GM21390 (cell line): ENCODE results near the gene ADGRV1.

ENCODE experiments used
- ATAC-seq: cut with Tn5 transposase; IDR thresholded peaks from one replicate; pipeline ENCODE4 v1.9.1; 2021; ENCODE audit not compliant: unreplicated experiment

Gene ADGRV1

DNA sequence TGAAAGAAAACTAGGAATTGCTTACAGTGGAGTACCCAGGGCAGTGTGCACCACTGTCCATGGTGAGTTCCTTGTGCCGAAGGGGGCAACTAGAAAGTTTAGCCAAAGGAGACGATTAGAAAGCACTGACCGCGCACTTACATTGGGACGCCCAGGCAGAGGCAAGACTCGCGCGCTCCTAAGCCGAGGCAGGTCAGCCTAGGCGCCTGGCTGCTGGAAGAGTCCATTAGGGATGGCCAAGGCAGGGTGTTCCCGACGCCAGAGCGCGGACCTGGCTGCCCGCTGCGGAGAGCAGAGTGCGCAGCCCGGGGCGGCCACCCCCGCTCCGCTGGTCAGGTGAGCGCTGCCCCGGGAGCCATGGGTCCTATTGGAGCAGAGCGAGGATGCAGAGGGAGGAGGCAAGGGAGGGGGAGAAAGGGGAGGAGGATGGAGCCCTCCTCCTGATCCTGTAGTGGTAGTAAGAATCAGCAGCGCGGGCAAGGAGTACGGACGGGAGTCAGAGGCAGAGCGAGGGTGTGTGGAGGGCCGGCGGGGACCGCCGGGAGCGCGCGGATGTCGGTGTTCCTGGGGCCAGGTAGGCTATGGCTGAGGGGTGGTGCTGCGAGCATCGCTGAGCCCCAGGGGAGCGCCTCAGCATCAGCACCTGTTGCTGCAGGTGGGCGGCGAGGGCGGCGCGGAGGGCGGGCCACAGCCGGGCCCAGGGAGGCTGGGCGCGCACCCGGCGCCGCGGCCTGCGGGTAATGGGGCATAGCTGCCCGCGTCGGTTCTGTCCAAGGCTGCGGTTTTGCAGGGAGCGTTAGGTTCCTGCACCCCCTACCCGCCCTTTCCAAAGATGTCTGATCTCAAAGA is at the start of gene ADGRV1:
Gene ADGRV1 (plus strand): TSS at position 454 of the 849 bp plus-strand sequence. CDS start 99 bp downstream, at position 553.
- no peak for ATAC-seq

DNA sequence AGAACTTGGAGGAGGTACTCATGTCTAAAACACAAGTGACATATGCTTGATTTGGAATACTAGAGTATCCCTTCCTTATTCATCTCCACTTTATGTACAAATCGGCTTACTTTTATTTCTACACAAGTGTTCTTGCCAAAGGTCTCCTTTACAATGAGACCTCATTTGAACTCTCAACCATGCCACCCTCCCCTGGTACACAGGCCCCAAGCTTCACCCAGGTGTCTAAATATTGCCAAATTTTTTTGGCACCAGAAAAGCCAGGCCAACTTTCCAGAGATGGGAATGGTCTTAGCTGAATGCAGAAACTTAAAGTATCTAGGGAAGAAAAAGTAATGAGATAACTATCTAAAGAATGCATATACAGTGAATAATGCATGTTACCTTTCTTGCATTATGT is 48.2 kb upstream of the ADGRV1 start:
- ATAC-seq, result no peak

DNA sequence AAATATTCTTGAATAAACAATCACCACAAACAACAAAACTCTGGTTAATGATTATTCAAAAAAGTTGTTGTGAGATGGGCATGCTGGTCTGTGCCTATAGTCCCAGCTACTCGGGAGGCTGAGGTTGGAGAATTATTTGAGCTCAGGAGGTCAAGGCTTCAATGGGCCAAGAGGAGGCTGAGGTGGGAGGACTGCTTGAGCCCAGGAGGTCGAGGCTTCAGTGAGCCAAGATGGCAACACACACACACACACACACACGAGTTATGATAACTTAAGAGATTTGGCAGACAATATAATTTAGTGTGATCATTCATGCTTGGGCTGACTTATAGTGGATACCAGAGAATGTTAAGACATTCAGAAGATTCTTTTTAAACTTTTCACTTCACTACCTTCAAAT is 44.1 kb upstream of the ADGRV1 start:
- no peak for ATAC-seq

GRCh38 chr5:90518661-90519060 is 39.9 kb upstream of the ADGRV1 start:
- no peak for ATAC-seq

DNA sequence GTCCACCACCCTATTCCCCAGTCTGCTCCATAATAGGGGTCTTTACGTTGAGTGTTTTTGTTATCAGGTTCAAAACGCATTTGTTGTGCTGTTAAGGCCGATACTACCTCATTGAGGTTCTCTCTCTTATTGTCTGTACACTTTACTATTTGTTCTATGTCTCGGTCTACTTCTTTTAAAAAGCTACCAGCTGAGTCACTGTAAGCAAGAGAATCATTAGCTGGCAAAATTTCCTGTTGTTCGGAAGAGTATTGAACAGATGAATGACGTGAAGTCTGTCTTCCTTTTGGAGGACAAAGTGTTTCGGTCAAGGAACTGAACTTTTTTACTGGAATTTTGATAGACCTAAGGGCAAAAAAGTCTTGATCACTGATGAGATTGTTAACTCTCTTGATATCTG is 39.5 kb upstream of the ADGRV1 start:
- no peak for ATAC-seq

DNA sequence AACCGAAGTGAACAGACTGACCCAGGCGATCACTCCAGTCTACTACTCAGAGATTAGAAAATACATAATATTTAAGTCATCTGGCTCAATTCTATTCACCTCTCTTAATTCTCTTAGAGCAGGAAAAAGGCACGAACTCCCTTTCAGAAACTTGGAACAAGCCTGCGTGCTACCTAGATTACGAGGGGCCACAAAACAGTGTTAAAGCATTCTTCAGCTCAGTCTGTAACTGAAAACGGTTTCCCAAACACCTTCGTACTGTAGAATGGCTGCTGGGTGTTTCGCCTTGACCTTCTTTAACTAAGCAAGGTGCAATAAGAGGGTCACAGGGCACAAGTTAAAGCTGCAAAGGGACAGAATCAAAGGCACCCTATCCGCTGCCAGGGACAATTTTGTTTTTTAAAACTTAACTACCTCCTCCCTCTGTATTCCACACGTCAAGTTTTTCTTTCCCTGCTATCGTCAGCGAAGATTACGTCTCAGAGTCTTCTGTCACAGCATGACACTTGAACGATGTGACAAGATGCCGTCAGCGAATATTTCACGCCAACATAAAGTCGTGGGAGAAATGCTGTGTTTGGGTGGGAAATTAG is 29.9 kb upstream of the ADGRV1 start:
- ATAC-seq, result no peak

DNA sequence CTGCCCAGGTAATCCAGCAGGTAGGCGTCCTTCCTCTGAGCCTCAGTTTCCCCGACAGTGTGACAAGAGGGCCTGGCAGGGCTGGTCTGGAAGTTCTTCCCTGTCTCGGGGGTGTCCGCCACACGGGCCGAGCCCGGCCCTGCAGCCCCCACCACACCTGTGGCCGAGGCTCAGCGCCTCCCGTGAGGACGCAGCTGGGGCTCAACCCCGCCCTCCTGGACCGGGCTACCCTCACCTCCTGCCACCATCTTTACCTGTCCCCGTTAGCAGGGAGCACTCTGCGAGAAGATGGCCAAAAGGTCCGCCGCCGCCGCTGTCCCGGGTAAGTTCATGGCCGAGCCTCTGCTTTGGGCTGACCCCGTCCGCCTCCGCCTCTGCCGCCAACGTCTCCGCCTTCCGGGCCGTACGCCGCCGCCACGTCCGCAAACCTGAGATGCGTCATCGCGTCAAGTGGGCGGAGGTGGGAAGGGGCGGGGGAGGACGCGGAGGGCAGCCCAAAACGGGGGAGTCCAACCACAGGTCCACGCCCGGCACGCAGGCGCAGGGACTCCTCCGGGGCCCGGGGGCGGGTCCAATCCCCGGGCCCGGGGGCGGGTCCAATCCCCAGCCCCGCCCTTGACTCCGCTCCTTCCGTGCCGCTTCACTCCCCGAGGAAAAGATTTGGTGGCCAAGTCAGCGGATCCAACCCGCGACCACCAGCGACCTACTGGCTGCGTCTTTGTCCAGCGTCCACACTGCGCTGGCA is 29.2 kb upstream of the ADGRV1 start, which contains the start of gene LYSMD3:
Gene LYSMD3 (minus strand): TSS at position 391 of the 745 bp plus-strand sequence. CDS start 4,295 bp downstream, outside the sequence.
- peak; percentile 87 for ATAC-seq

DNA sequence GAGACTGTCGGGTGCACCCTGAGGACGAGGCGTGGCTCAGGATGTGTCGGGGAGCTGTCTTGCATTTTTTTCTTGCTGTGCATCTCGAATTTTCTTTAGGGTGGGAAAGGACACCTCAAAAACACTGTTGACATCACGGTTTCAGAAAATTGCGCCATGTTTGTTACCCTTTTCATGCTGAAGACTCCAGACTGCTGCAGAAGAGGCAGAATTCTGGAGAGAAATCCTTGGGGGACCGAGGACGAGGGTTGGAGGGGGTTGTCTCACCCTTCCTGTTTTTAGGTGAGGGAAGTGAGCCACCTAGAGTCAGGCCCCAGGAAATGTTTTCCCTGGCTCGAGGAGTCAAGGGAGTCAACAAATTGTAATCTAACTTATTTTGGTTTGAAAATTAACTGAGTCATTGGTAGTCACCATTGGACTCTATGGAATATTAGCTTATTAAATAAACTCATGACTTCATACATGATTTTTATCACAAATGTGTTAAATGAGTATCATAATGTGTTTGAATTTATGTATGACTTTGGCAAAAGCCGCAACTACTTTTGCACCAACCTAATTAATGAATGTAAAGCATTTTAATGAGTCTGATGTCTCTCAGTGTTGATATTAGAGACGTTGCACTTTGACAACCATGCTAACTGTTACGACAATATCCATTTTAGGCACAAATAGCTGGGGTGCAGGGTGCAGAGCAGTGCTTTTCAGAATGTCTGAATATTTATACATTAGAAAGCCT is 28.5 kb upstream of the ADGRV1 start:
- ATAC-seq, result peak; percentile 46

DNA sequence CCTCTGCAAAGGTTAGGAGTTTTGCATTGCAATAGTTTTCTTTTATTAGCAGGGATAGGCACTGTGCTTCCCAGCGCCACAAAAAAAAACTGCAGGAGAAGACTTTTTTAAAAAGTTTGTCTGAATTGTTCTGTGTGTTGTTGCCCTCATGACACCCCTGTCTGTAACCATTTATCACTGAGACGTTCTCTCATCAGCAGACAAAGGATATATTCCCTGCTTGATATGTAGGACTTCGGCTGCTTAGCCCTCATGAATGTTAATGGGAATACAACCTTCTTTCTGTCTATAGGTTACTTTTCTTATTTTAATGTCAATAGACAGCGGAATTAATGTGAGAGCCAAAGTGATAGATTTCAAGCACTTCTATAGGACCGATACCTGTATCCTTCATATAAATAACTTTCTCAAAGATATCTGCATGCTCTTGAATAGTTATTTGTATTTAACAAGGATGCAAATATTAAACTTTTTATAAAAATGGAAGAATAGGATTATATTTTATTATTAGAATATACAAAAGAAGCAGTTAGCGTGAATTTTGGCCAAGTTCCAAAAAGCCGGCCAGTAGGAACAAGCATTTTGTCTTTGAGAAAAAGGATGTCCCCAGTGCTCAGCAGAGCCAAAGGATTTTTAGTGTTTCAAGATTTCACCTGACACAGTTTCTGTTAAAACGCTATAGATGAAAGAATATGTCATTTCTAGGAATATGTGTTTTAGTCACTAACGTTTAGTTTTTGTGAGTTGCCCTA is 27.7 kb upstream of the ADGRV1 start:
- no peak for ATAC-seq

DNA sequence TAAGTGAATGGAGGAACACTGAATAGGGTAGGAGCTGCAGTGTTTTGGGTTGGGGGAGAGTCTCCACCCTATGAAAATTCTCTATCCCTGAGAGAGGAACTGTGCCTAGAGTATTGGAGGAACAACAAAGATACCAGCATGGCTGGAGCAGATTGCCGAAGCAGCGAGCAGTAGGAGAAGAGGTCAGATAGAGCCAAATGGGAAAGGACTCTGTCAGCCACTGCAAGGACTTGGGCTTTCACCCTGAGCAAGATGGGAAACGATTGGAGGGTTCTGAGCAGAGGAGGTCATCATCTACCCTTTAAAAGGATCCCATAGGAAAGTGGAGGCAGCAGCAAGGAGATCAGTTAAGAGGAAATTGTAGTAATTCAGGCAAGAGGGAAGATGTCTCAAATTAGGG is 24.8 kb upstream of the ADGRV1 start:
- no peak for ATAC-seq

DNA sequence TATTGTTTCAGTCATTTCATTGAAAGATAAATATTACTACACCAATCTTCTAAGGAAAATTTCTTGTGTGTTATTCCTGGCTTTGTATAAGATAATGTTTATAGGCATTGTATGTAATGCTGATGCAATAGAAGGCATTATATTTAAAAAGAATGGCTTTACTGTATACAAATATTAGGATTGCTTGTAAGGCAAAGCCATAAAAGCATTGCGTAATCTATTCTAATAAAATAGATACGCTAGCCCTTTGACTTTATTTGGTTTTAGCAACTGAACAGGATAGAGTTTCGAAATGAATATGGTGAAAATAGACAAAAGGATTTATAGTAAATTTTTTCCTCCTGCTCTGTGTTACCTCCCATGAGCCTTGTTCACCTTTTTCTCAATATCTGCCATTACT is 23.7 kb upstream of the ADGRV1 start:
- no peak for ATAC-seq

DNA sequence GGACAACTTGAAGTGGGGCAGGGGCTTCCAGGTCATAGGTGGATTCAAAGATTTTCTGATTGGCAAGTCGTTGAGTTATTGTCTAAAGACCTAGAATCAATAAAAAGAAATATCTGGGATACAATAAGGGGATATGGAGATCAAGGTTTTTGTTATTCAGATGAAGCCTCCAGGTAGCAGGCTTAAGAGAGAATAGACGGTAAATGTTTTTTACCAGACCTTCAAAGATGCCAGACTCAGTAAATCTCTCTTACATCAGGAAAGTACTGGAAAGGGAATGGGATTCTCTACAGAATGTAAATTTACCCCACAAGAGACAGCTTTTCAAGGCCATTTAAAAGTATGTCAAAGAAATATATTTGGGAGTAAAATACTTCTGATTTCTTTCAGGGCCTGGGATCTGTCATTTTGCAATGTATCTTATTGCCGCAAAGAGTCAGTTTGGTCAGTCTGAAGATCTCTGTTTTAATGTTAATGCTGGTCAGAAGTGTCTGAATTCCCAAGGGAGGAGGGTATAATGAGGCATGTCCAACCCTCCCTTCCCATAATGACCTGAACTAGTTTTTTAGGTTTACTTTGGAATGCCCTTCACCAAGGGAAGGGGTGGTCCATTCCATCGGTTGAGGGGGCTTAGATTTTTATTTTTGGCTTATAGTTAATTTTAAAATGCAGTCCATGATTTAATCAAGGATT is 15.6 kb upstream of the ADGRV1 start:
- no peak for ATAC-seq

DNA sequence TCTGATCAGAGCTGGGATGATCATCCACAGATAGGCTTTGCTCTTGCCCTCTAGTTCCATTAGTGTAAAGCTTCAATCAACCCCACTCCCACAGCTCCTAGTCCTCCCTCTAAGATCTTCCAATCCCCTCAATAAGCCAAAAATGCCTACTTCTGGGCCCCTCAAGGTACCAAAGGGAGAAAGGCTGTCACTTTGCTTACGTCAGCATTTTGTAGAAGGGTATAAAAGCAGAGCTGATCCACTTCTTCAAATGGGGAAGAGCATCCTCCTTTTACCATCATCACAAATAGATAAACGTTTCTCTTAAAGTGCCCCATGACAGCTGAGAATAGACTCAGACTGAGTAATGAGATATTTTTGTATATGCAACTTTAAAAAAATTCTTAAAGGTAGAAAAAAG is 13.1 kb upstream of the ADGRV1 start:
- ATAC-seq, result no peak

DNA sequence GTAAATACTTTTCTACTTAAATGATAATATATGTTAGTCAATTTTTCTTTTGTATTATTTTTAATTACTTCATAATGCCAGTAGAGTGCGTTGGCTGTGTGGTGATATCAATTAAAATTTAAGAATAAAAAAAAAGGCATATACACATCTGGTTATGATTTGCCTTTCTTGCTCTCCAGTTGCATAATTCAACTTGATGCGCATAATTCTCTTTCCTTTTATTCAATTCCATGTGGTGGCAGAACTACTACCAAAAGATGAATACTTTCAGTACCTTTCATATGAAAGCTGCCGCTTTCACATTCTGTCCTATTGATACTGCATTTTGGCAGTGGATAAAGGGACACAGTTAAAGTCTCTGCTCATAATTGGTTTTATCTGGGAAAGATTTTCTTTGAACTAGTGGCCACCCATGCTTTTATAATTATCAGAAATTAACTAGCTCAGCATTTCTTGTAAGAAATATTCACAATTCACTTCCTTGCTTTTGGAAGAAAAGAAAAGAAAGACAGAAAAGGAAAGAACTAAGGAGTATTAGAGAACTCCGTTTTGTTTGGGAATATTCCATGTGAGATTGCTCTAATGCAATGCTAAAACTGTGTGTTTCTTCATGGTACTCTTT is 12.3 kb upstream of the ADGRV1 start:
- no peak for ATAC-seq

GRCh38 chr5:90547072-90547536 is 11.5 kb upstream of the ADGRV1 start:
- no peak for ATAC-seq

DNA sequence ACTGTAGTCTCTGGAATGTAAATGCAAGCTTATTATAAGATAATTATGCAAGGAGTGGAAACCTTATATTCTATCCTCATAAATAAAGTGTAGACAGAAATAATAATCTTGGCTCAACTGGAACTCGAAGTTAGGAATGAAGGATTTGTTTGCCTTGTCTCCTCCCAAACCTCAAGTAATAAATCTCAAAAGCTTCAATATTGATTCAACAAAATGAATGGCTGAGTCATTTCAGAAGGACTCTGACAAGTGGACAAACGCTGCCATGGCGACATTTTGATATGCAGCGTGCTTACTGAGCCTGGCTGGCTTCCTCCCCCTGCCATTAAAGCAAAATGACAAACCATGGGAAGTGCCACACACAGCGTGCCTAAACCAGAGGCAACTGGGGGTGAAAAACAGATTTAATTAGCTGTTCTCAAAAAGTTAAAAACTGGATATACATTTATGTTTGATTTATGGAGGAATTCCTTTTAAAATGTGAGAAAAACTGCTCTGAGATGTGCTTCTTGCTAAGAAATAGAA is 10.5 kb upstream of the ADGRV1 start:
- ATAC-seq, result no peak

- ATAC-seq, result no peak
These were observed 9.4 kb upstream of the ADGRV1 start for GRCh38 chr5:90549223-90549622.

- no peak for ATAC-seq
These were observed 8.8 kb upstream of the ADGRV1 start for GRCh38 chr5:90549729-90550275.

GRCh38 chr5:90550963-90551362 is 7.6 kb upstream of the ADGRV1 start:
- ATAC-seq, result no peak
